HFFc6 (cell line): ENCODE results near the gene AOC3. TPM values are rescaled to one million over a fixed set of nuclear protein-coding genes. Genes with fewer than 3 reads are reported as not detected.

ENCODE experiments used
- DNase-seq: peaks from one replicate; pipeline ENCODE4 v3.0.0-alpha.2; 2018
- H3K27ac Mint-ChIP-seq: 2 replicates; pipeline ENCODE4 v1.8.0; 2020; ENCODE audit warnings: mild to moderate bottlenecking, mixed read lengths
- H3K27me3 Mint-ChIP-seq: 2 replicates; pipeline ENCODE4 v1.8.0; 2021; ENCODE audit warnings: mild to moderate bottlenecking, moderate library complexity, mixed read lengths; ENCODE audit not compliant: insufficient read depth
- H3K36me3 Mint-ChIP-seq: 2 replicates; pipeline ENCODE4 v1.8.0; 2021; ENCODE audit warnings: low read depth, mixed read lengths
- H3K4me1 Mint-ChIP-seq: 2 replicates; pipeline ENCODE4 v1.8.0; 2020; ENCODE audit warnings: low read depth, mixed read lengths
- H3K4me3 Mint-ChIP-seq: 2 replicates; pipeline ENCODE4 v1.8.0; 2020; ENCODE audit warnings: mild to moderate bottlenecking, moderate library complexity, mixed read lengths
- H3K9me3 Mint-ChIP-seq: 2 replicates; pipeline ENCODE4 v1.8.0; 2020; ENCODE audit warnings: mild to moderate bottlenecking, mixed read lengths
- total RNA-seq, 6 experiments: library from RNA; stranded (reverse); fragmentation: NEBNext Ultra II Directional; extraction: Animal tissue kit (Norgen Biotek cat#: 25700); gene quantifications; 2 replicates in 1 of 6; 3 replicates in 5 of 6; pipeline ENCODE4 v1.2.3, GENCODE V29; 2021
- TF ChIP-seq, protein P1 (sequence below): fragments of 200-600 bp; sonication (generic); IDR thresholded peaks from 2 replicates; pipeline ENCODE4 v1.5.0; 2021; ENCODE audit warnings: antibody characterized with exemption, mild to moderate bottlenecking

Gene AOC3
- total RNA-seq, 6 experiments from 2014 or later = 0.05 to 0.14 (median 0.06) TPM; not detected in 2

DNA sequence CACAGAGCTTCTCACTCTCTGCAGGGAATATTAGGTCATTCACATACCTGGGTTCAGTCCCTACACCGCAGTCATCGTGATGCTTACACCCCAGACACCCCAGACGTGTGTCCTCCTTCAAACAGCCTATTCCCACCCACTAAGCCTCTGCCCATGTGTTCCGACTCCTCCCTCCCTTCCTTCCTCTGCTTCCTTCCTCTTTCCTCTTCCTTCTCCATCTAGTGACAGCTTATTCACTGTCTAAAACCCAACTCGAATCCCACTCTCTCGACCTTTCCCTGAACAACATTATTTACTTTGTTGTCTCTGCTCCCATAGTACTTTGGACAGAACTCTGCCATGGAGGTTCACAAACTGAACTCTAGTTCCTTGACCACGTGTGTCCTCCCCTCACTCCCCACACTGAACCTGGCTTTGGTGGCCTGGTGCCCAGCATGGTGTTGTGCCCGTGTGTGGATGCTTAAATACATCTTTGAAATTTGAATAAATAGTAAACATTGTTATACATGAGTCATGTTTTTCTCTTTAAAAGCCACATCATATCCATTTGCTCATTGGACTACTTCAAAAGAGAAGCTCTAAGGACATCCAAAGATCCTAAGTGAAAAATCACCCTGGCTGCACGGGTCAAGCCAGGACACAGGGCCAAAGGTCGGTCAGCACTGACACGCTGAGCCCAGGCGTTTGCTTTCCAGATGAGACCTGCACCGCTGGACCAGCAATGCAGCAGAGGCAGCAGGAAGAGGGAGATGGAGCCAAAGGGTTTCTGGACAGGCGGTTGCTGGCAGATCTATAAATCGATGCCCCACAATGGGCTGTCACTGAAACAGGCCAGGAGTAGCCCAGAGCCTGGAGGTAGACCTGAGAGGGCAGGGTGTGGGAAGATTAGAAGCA is 35.5 kb downstream of the AOC3 start:
- no peaks in the 10 kb centered on the region for H3K36me3 Mint-ChIP-seq
- DNase-seq = no peak
- H3K4me1 Mint-ChIP-seq = peaks cover 8% of the 10 kb centered on the region
- TF ChIP-seq, protein P1, sequence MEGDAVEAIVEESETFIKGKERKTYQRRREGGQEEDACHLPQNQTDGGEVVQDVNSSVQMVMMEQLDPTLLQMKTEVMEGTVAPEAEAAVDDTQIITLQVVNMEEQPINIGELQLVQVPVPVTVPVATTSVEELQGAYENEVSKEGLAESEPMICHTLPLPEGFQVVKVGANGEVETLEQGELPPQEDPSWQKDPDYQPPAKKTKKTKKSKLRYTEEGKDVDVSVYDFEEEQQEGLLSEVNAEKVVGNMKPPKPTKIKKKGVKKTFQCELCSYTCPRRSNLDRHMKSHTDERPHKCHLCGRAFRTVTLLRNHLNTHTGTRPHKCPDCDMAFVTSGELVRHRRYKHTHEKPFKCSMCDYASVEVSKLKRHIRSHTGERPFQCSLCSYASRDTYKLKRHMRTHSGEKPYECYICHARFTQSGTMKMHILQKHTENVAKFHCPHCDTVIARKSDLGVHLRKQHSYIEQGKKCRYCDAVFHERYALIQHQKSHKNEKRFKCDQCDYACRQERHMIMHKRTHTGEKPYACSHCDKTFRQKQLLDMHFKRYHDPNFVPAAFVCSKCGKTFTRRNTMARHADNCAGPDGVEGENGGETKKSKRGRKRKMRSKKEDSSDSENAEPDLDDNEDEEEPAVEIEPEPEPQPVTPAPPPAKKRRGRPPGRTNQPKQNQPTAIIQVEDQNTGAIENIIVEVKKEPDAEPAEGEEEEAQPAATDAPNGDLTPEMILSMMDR = no peak
- no peak overlapping the region for H3K27ac Mint-ChIP-seq
- no peaks in the 10 kb centered on the region for H3K9me3 Mint-ChIP-seq
- H3K4me3 Mint-ChIP-seq = no peak overlapping the region
- H3K27me3 Mint-ChIP-seq = peaks cover 36% of the 10 kb centered on the region

DNA sequence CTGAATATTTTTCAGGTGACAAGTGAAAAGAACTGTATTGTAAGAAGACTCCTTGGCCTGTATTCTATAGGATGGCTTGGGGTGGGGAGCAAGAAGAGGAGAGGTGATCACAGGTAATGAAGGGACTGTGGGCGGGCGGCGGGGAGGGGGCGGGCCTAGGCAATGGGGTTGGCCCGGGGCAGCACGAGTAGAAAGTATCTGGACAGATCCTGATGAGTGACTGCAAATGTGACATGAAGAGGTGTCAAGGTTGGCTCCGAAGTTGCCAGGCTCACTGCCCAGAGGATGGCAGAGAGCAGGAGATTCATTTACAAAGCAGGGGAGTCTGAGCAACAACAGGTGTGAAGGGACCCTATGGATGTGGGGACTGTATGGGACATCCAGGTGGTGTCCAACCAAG is 38.8 kb downstream of the AOC3 start:
- Mint-ChIP-seq H3K27ac (no peak overlapping the region), H3K4me1 (peaks cover 25% of the 10 kb centered on the region), H3K27me3 (peaks cover 33% of the 10 kb centered on the region), H3K4me3 (no peak overlapping the region), H3K36me3 (no peaks in the 10 kb centered on the region), H3K9me3 (no peaks in the 10 kb centered on the region)
- TF ChIP-seq, protein P1 = no peak
- no peak for DNase-seq

DNA sequence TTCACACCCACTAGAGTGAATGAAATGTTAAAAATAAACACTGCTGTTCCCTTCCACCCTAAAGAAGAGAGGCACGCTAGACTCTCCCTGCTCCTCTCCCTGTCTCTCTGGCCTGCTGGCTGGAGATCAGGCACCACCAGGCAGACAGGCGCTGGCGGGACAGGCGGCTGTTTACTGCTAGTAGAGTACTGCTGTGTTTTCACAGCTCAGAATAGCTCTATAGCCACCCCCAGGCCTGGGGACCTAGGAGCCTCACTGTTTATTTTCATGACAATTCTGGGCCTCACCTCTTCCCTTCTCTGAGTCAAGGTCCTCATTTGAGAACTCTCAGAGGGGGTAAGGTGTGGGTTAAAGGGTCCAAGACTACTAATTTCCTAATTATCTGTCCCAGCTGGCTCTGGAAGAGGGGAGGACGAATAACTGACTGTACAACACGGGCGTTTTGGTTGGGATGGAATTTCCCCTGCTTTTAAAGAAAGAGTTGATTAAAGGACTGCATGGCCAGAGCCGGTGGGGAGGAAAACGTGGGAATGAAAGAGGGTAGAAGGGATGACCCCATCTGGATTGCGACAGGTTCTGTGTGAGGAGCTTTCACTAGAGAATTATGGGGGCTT is 40.6 kb downstream of the AOC3 start:
- H3K36me3 Mint-ChIP-seq = no peaks in the 10 kb centered on the region
- H3K27ac Mint-ChIP-seq = no peak overlapping the region
- H3K4me1 Mint-ChIP-seq = peaks cover 32% of the 10 kb centered on the region
- TF ChIP-seq, protein P1 = no peak
- no peaks in the 10 kb centered on the region for H3K9me3 Mint-ChIP-seq
- DNase-seq = no peak
- no peak overlapping the region for H3K4me3 Mint-ChIP-seq
- H3K27me3 Mint-ChIP-seq = peaks cover 27% of the 10 kb centered on the region

DNA sequence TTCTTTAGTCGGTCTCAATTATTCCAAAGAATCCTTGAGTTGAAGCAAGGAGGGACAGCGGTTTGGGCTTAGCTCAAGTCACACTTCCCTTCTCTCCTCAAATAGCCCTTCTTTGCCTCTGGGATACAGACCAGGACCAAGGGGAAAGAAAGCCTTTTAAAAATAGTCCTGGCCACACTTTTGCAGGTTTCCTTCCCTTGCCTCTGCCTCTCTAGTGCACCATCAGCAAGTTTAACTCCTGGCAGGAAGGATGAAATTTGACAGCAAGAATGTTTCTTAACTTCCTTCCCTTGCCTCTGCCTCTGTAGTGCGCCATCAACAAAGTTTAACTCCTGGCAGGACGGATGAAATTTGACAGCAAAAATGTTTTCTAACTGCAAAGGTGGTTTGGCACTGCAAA is 42.4 kb downstream of the AOC3 start:
- Mint-ChIP-seq H3K27me3 (peaks cover 24% of the 10 kb centered on the region), H3K4me1 (peaks cover 32% of the 10 kb centered on the region), H3K4me3 (no peak overlapping the region), H3K27ac (no peak overlapping the region), H3K36me3 (no peaks in the 10 kb centered on the region), H3K9me3 (no peaks in the 10 kb centered on the region)
- TF ChIP-seq, protein P1 = no peak
- DNase-seq = no peak

DNA sequence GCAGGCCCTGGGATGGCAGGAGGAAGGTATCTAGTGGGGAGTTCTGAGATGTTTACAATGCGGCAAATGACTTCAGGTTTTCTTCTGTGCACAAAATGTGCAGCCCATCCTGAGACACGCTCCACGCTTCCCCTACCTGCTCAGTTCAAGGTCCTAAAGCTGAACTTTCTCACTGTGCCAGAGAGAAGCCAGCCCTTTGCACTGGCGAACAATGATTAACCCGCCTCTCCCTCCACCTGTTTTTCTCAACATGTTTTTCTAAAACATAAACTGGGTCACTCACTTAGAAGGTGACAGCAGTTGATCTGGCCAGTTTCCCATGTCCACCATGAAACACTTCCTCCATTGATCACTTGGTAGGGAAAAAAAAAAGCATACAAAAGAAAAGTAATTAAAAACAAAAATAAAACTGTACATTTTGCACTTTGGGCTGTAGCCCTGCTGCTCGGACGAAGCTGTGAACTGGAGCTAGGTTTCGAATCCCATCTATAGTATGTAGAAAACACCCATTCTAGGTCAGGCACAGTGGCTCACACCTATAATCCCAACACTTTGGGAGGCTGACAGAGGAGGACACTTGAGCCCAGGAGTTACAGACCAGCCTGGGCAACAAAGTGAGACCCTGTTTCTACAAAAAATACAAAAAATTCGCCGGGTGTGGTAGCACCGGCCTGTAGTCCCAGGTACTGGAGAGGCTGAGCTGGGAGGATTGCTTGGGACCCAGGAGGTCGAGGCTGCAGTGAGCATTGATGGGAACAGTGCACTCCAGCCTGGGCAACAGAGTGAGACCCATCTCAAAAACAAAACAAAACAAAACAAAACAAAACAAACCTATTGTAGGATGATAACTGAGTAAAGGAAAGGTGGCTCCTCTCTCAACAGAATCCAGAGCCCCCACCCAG is 43.5 kb downstream of the AOC3 start:
- Mint-ChIP-seq H3K27ac (no peak overlapping the region), H3K36me3 (no peaks in the 10 kb centered on the region), H3K9me3 (no peaks in the 10 kb centered on the region), H3K4me3 (no peak overlapping the region), H3K27me3 (peaks cover 17% of the 10 kb centered on the region), H3K4me1 (peaks cover 32% of the 10 kb centered on the region)
- no peak for DNase-seq
- TF ChIP-seq, protein P1 = no peak
